Gastrocnemius medialis (tissue), 4 donors: ENCODE results near the gene DLG1.

Experiments
- CTCF ChIP-seq, 5 experiments: fragments of 450-650 bp in 3 of 5; fragments of 200-600 bp in 2 of 5; sonication (generic) in 2 of 5; IDR thresholded peaks in 4 of 5; conservative IDR thresholded peaks in 1 of 5; 1 replicate in 4 of 5; 2 replicates in 1 of 5; pipeline ENCODE4 v1.5.1; 2016 to 2019; ENCODE audit warnings: antibody characterized with exemption in 5 of 5, mild to moderate bottlenecking in 3 of 5, moderate library complexity in 3 of 5
- POLR2A ChIP-seq, 2 donors: fragments of 450-650 bp; IDR thresholded peaks; one replicate each; pipeline ENCODE4 v1.6.1; 2017; ENCODE audit warnings: antibody characterized with exemption in 2 of 2, mild to moderate bottlenecking in 2 of 2, moderate library complexity in 2 of 2

- TF ChIP-seq CTCF (IDR thresholded peaks at IDR 0.05 in 4 of 5, conservative IDR thresholded peaks at IDR 0.05 in 1 of 5) (no peak), POLR2A (IDR thresholded peaks at IDR 0.05) (no peak)
Observed at GRCh38 chr3:197317250-197317963, 19.0 kb upstream of the DLG1 start.
